Activated T-helper 1 cell treated with anti-CD3 and anti-CD28 coated beads, Interleukin-12 subunit alpha, Interleukin-12 subunit beta, Interleukin-2, Interleukin-4 antibody, amounts not matched to agents 30 ng/mL and 10 ng/mL and 1 ng/mL, durations not matched to agents 14 hours and 24 hours and 36 hours (primary cell): ENCODE results near the gene MBOAT7. TPM values are rescaled to one million over a fixed set of nuclear protein-coding genes. Genes with fewer than 3 reads are reported as not detected.

Experiments
- DNase-seq: peaks from one replicate; pipeline ENCODE4 v3.0.0; 2021; ENCODE audit warnings: low spot score
- H3K27ac Mint-ChIP-seq: one replicate; pipeline ENCODE4 v1.8.0; 2021; ENCODE audit warnings: mild to moderate bottlenecking, mixed read lengths
- H3K27me3 Mint-ChIP-seq: one replicate; pipeline ENCODE4 v1.8.0; 2022; ENCODE audit warnings: mild to moderate bottlenecking, moderate library complexity, mixed read lengths; ENCODE audit not compliant: insufficient read depth
- H3K36me3 Mint-ChIP-seq: one replicate; pipeline ENCODE4 v1.8.0; 2021; ENCODE audit warnings: low read depth, mixed read lengths
- H3K4me1 Mint-ChIP-seq: one replicate; pipeline ENCODE4 v1.8.0; 2021; ENCODE audit warnings: low read depth, mixed read lengths
- H3K4me3 Mint-ChIP-seq: one replicate; pipeline ENCODE4 v1.8.0; 2021; ENCODE audit warnings: mild to moderate bottlenecking, moderate library complexity, mixed read lengths
- H3K9me3 Mint-ChIP-seq: one replicate; pipeline ENCODE4 v1.8.0; 2021; ENCODE audit warnings: mixed read lengths
- intact Hi-C: fragments of 100-400 bp; cut with micrococcal nuclease; formaldehyde crosslinking; loops from one replicate; pipeline ENCODE4 v1.15.1; 2024
- total RNA-seq: library from RNA; stranded (reverse); gene quantifications from 2 replicates; pipeline ENCODE4 v1.2.3, GENCODE V29; 2022

MBOAT7 gene
- total RNA-seq, 1 donor from 2014 or later = 263 TPM

GRCh38 chr19:54162884-54163283 lies 26.5 kb downstream of the MBOAT7 start:
- intact Hi-C loops = loop anchor here (1.0 to 10.0 kb wide), 5 partner anchors 37 to 922 kb away; partner anchors contain the start of genes LENG8, MYADM and RPS9
- peaks cover 7% of the 10 kb centered on the region for H3K36me3 Mint-ChIP-seq
- H3K9me3 Mint-ChIP-seq = no peaks in the 10 kb centered on the region
- no peak for DNase-seq
- peak overlapping the region; percentile 45 for H3K27ac Mint-ChIP-seq
- peaks cover 52% of the 10 kb centered on the region for H3K4me1 Mint-ChIP-seq
- peaks cover 6% of the 10 kb centered on the region for H3K27me3 Mint-ChIP-seq
- H3K4me3 Mint-ChIP-seq = peak overlapping the region; percentile 92

- H3K4me1 Mint-ChIP-seq = peaks cover 52% of the 10 kb centered on the region
- H3K27me3 Mint-ChIP-seq = peaks cover 6% of the 10 kb centered on the region
- peak; percentile 74 for DNase-seq
- no peaks in the 10 kb centered on the region for H3K9me3 Mint-ChIP-seq
- H3K27ac Mint-ChIP-seq = peak overlapping the region; percentile 77
- intact Hi-C loops = loop anchor here (1.0 to 10.0 kb wide), 5 partner anchors 38 to 922 kb away; partner anchors contain the start of genes LENG8, MYADM and RPS9
- H3K36me3 Mint-ChIP-seq = peaks cover 7% of the 10 kb centered on the region
- H3K4me3 Mint-ChIP-seq = peak overlapping the region; percentile 95
Measured at GRCh38 chr19:54162241-54162805, 27.1 kb downstream of the MBOAT7 start.

GRCh38 chr19:54160854-54161253 lies 28.5 kb downstream of the MBOAT7 start:
- Mint-ChIP-seq H3K4me3 (peak overlapping the region; percentile 95), H3K27me3 (peaks cover 6% of the 10 kb centered on the region), H3K9me3 (no peaks in the 10 kb centered on the region), H3K4me1 (peaks cover 52% of the 10 kb centered on the region), H3K27ac (peak overlapping the region; percentile 99), H3K36me3 (peaks cover 12% of the 10 kb centered on the region)
- intact Hi-C loops = loop anchor here (1.0 to 10.0 kb wide), 3 partner anchors 47 to 924 kb away; partner anchors contain the start of gene MYADM
- DNase-seq = no peak

- intact Hi-C loops = loop anchor here (1.0 to 10.0 kb wide), 3 partner anchors 48 to 925 kb away; partner anchors contain the start of gene MYADM
- Mint-ChIP-seq H3K9me3 (no peaks in the 10 kb centered on the region), H3K4me3 (peak overlapping the region; percentile 95), H3K4me1 (peaks cover 52% of the 10 kb centered on the region), H3K36me3 (peaks cover 12% of the 10 kb centered on the region), H3K27me3 (peaks cover 5% of the 10 kb centered on the region), H3K27ac (peak overlapping the region; percentile 99)
- no peak for DNase-seq
Measured at GRCh38 chr19:54160182-54160811, 29.1 kb downstream of the MBOAT7 start.

GRCh38 chr19:54159352-54160181 lies 29.8 kb downstream of the MBOAT7 start, which contains the start of gene LENG1:
LENG1 (minus strand) TSS chr19:54159721; CDS start chr19:54159695, 26 bp downstream.
- intact Hi-C loops = loop anchor here (1.0 to 10.0 kb wide), 9 partner anchors 22 to 1495 kb away; partner anchors contain the start of genes CNOT3, MYADM, NDUFA3 and PRPF31
- Mint-ChIP-seq H3K27me3 (peaks cover 4% of the 10 kb centered on the region), H3K36me3 (peaks cover 19% of the 10 kb centered on the region)

GRCh38 chr19:54158812-54159351 lies 30.5 kb downstream of the MBOAT7 start:
- H3K27ac Mint-ChIP-seq = peak overlapping the region; percentile 88

More at GRCh38 chr19:54159352-54160181, 29.8 kb downstream of the MBOAT7 start, which contains the start of gene LENG1:
- Mint-ChIP-seq H3K27ac (peak within 1 kb of the TSS; percentile 99), H3K4me3 (peak within 1 kb of the TSS; percentile 95), H3K4me1 (peaks cover 56% of the 10 kb centered on the region), H3K9me3 (no peaks in the 10 kb centered on the region)
- peak; percentile 99 for DNase-seq

GRCh38 chr19:54156953-54157352 lies 32.4 kb downstream of the MBOAT7 start:
- intact Hi-C loops = no loop called here
- no peak for DNase-seq
- Mint-ChIP-seq H3K4me1 (peaks cover 45% of the 10 kb centered on the region), H3K9me3 (no peaks in the 10 kb centered on the region), H3K27me3 (peaks cover 4% of the 10 kb centered on the region), H3K36me3 (peaks cover 33% of the 10 kb centered on the region), H3K27ac (peak overlapping the region; percentile 61), H3K4me3 (peak overlapping the region; percentile 22)

More at GRCh38 chr19:54158812-54159351, 30.5 kb downstream of the MBOAT7 start:
- H3K27me3 Mint-ChIP-seq = peaks cover 4% of the 10 kb centered on the region
- peaks cover 56% of the 10 kb centered on the region for H3K4me1 Mint-ChIP-seq
- intact Hi-C loops = loop anchor here (1.0 kb wide), 6 partner anchors 22 to 1495 kb away; partner anchors contain the start of genes CNOT3, NDUFA3, PRPF31 and TFPT
- DNase-seq = no peak
- no peaks in the 10 kb centered on the region for H3K9me3 Mint-ChIP-seq
- peaks cover 26% of the 10 kb centered on the region for H3K36me3 Mint-ChIP-seq
- peak overlapping the region; percentile 95 for H3K4me3 Mint-ChIP-seq

GRCh38 chr19:54156490-54156889 lies 32.9 kb downstream of the MBOAT7 start:
- H3K9me3 Mint-ChIP-seq = no peaks in the 10 kb centered on the region
- peaks cover 36% of the 10 kb centered on the region for H3K36me3 Mint-ChIP-seq
- intact Hi-C loops = no loop called here
- peaks cover 43% of the 10 kb centered on the region for H3K4me1 Mint-ChIP-seq
- peak overlapping the region; percentile 22 for H3K4me3 Mint-ChIP-seq
- DNase-seq = no peak
- H3K27me3 Mint-ChIP-seq = peaks cover 4% of the 10 kb centered on the region
- H3K27ac Mint-ChIP-seq = no peak overlapping the region

GRCh38 chr19:54155694-54156093 lies 33.7 kb downstream of the MBOAT7 start:
- Mint-ChIP-seq H3K9me3 (no peaks in the 10 kb centered on the region), H3K4me1 (peaks cover 38% of the 10 kb centered on the region), H3K4me3 (no peak overlapping the region), H3K27me3 (peaks cover 4% of the 10 kb centered on the region), H3K27ac (no peak overlapping the region), H3K36me3 (peaks cover 42% of the 10 kb centered on the region)
- intact Hi-C loops = no loop called here
- no peak for DNase-seq

- no peak for DNase-seq
- peaks cover 46% of the 10 kb centered on the region for H3K36me3 Mint-ChIP-seq
Measured at GRCh38 chr19:54154603-54155345, 34.6 kb downstream of the MBOAT7 start.

GRCh38 chr19:54153731-54154326 lies 35.6 kb downstream of the MBOAT7 start:
- Mint-ChIP-seq H3K27ac (no peak overlapping the region), H3K4me1 (peaks cover 23% of the 10 kb centered on the region), H3K9me3 (no peaks in the 10 kb centered on the region), H3K36me3 (peaks cover 52% of the 10 kb centered on the region), H3K4me3 (no peak overlapping the region), H3K27me3 (no peaks in the 10 kb centered on the region)
- no peak for DNase-seq
- intact Hi-C loops = no loop called here

More at GRCh38 chr19:54154603-54155345, 34.6 kb downstream of the MBOAT7 start:
- intact Hi-C loops = no loop called here
- Mint-ChIP-seq H3K4me3 (no peak overlapping the region), H3K9me3 (no peaks in the 10 kb centered on the region), H3K27ac (peak overlapping the region; percentile 50), H3K4me1 (peaks cover 30% of the 10 kb centered on the region), H3K27me3 (peaks cover 2% of the 10 kb centered on the region)
